Measurements from ENCODE around the gene CDYL2. TPM values are rescaled to one million over a fixed set of nuclear protein-coding genes. Genes with fewer than 3 reads are reported as not detected.

Gene CDYL2
- polyA plus RNA-seq, 1 donor from 2014 or later = 2.6 TPM

DNA sequence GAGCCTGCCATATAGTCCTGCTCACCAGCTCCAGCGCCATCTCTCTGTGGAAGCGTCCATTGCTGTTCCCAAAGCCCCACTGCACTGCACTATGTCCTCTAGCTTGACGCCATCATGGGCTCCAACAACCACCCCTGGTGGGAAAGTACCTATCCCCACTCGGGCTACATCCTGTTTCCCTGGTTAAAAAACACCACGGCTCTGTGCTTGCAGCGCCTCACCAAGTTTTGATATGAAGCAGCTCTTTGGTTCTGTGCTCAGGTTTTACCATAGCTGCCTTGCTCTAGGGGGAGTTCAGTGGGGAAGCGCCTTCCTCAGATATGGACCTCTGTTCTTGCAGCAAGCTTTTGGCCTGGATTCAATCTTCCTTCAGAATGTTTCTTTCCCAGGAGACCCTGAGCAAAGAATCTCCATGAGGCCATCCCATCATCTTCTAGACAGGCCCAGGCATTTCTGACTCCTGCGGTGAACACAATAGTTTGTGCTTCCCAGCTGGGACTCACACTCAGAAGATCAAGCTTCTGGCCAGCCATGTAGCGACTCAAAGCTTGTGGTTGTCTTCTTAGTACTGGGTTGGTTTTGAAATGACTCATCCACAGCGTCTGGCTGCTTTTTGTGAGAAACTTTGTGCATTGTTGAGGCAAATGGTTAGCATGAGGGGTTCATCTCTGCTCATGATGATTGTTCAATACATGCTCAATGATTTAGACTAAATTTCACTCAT lies 224.1 kb downstream of the CDYL2 start:
- H3K9me2 ChIP-seq (ENCODE audit: insufficient read depth, low read length) = no peaks in the 10 kb centered on the region
- H3K79me2 ChIP-seq (replicated peaks; ENCODE audit: insufficient read depth, low read length) = no peaks in the 10 kb centered on the region
- H3K4me2 ChIP-seq (ENCODE audit: low read length) = no peak overlapping the region
- H3K36me3 ChIP-seq (ENCODE audit: insufficient read depth, low read length) = no peaks in the 10 kb centered on the region
- H2AFZ ChIP-seq (ENCODE audit: low read depth, low read length) = no peak overlapping the region
- no peaks in the 10 kb centered on the region for H3K27me3 ChIP-seq (ENCODE audit: insufficient read depth, low read depth, low read length)
- no peak overlapping the region for H3K9ac ChIP-seq (ENCODE audit: low read length)
- TF ChIP-seq POLR2AphosphoS5 (IDR thresholded peaks at IDR 0.05) = no peak
- TF ChIP-seq CTCF (IDR thresholded peaks at IDR 0.05; ENCODE audit: poor library complexity, severe bottlenecking) = no peak
- no peak for TF ChIP-seq EZH2 (IDR thresholded peaks at IDR 0.05; ENCODE audit: borderline replicate concordance, insufficient read depth, low read length, poor library complexity, severe bottlenecking)
- no peak for TF ChIP-seq EP300 (conservative IDR thresholded peaks at IDR 0.05; ENCODE audit: poor library complexity, severe bottlenecking)
- TF ChIP-seq TAF1 (IDR thresholded peaks at IDR 0.05; ENCODE audit: low read depth) = no peak
- TF ChIP-seq RAD21 (conservative IDR thresholded peaks at IDR 0.05) = no peak
- TF ChIP-seq, protein P1, sequence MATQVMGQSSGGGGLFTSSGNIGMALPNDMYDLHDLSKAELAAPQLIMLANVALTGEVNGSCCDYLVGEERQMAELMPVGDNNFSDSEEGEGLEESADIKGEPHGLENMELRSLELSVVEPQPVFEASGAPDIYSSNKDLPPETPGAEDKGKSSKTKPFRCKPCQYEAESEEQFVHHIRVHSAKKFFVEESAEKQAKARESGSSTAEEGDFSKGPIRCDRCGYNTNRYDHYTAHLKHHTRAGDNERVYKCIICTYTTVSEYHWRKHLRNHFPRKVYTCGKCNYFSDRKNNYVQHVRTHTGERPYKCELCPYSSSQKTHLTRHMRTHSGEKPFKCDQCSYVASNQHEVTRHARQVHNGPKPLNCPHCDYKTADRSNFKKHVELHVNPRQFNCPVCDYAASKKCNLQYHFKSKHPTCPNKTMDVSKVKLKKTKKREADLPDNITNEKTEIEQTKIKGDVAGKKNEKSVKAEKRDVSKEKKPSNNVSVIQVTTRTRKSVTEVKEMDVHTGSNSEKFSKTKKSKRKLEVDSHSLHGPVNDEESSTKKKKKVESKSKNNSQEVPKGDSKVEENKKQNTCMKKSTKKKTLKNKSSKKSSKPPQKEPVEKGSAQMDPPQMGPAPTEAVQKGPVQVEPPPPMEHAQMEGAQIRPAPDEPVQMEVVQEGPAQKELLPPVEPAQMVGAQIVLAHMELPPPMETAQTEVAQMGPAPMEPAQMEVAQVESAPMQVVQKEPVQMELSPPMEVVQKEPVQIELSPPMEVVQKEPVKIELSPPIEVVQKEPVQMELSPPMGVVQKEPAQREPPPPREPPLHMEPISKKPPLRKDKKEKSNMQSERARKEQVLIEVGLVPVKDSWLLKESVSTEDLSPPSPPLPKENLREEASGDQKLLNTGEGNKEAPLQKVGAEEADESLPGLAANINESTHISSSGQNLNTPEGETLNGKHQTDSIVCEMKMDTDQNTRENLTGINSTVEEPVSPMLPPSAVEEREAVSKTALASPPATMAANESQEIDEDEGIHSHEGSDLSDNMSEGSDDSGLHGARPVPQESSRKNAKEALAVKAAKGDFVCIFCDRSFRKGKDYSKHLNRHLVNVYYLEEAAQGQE (IDR thresholded peaks at IDR 0.05; ENCODE audit: borderline replicate concordance) = no peak
- no peak for TF ChIP-seq SMC3 (conservative IDR thresholded peaks at IDR 0.05; ENCODE audit: poor library complexity)
- no peak for TF ChIP-seq MXI1 (conservative IDR thresholded peaks at IDR 0.05; ENCODE audit: poor library complexity, severe bottlenecking)
- no peak overlapping the region for H3K27ac ChIP-seq (ENCODE audit: low read length)
- no peaks in the 10 kb centered on the region for H4K20me1 ChIP-seq (ENCODE audit: insufficient read depth)
- H3K9me3 ChIP-seq (ENCODE audit: low read length) = no peaks in the 10 kb centered on the region
- no peaks in the 10 kb centered on the region for H3F3A ChIP-seq (ENCODE audit: insufficient read depth, low read length, poor library complexity, severe bottlenecking)
- no peak overlapping the region for H3K4me3 ChIP-seq (ENCODE audit: low read length)

- H3K27ac ChIP-seq (ENCODE audit: low read length) = no peak overlapping the region
- no peak overlapping the region for H2AFZ ChIP-seq (ENCODE audit: low read depth, low read length)
- no peaks in the 10 kb centered on the region for H3K36me3 ChIP-seq (ENCODE audit: insufficient read depth, low read length)
- no peaks in the 10 kb centered on the region for H4K20me1 ChIP-seq (ENCODE audit: insufficient read depth)
- no peak for TF ChIP-seq EP300 (conservative IDR thresholded peaks at IDR 0.05; ENCODE audit: poor library complexity, severe bottlenecking)
- no peak for TF ChIP-seq CTCF (IDR thresholded peaks at IDR 0.05; ENCODE audit: poor library complexity, severe bottlenecking)
- TF ChIP-seq RAD21 (conservative IDR thresholded peaks at IDR 0.05) = no peak
- no peak for TF ChIP-seq MXI1 (conservative IDR thresholded peaks at IDR 0.05; ENCODE audit: poor library complexity, severe bottlenecking)
- no peak for TF ChIP-seq TAF1 (IDR thresholded peaks at IDR 0.05; ENCODE audit: low read depth)
- TF ChIP-seq, protein P1 (IDR thresholded peaks at IDR 0.05; ENCODE audit: borderline replicate concordance) = no peak
- no peak for TF ChIP-seq POLR2AphosphoS5 (IDR thresholded peaks at IDR 0.05)
- no peak for TF ChIP-seq SMC3 (conservative IDR thresholded peaks at IDR 0.05; ENCODE audit: poor library complexity)
- no peak for TF ChIP-seq EZH2 (IDR thresholded peaks at IDR 0.05; ENCODE audit: borderline replicate concordance, insufficient read depth, low read length, poor library complexity, severe bottlenecking)
- H3K9me3 ChIP-seq (ENCODE audit: low read length) = no peaks in the 10 kb centered on the region
- no peak overlapping the region for H3K4me2 ChIP-seq (ENCODE audit: low read length)
- H3K27me3 ChIP-seq (ENCODE audit: insufficient read depth, low read depth, low read length) = no peaks in the 10 kb centered on the region
- H3K9me2 ChIP-seq (ENCODE audit: insufficient read depth, low read length) = no peaks in the 10 kb centered on the region
- no peak overlapping the region for H3K9ac ChIP-seq (ENCODE audit: low read length)
- H3F3A ChIP-seq (ENCODE audit: insufficient read depth, low read length, poor library complexity, severe bottlenecking) = no peaks in the 10 kb centered on the region
- H3K79me2 ChIP-seq (replicated peaks; ENCODE audit: insufficient read depth, low read length) = no peaks in the 10 kb centered on the region
- no peak overlapping the region for H3K4me3 ChIP-seq (ENCODE audit: low read length)
Observed at GRCh38 chr16:80577485-80578280, 226.7 kb downstream of the CDYL2 start.
